ENCODE measurements around the gene TAAR1. TPM values are rescaled to one million over a fixed set of nuclear protein-coding genes. Genes with fewer than 3 reads are reported as not detected.

TAAR1 gene
- total and polyA plus RNA-seq, 2 donors (not counting 1 experiment from before 2014, with no cell fraction given): not detected

- TF ChIP-seq CTCF (IDR thresholded peaks at IDR 0.05) (no peak), EZH2 (IDR thresholded peaks at IDR 0.05; ENCODE audit: borderline replicate concordance, insufficient read depth, low read depth, low read length, poor library complexity, severe bottlenecking) (no peak)
- no peak overlapping the region for H3K27ac ChIP-seq (ENCODE audit: low read length in 2 of 2)
- no peak overlapping the region for H3K27ac Mint-ChIP-seq
- H3K79me2 ChIP-seq (ENCODE audit: control insufficient read depth, insufficient read depth, low read length): no peaks in the 10 kb centered on the region
- H3K4me3 ChIP-seq (ENCODE audit: control extremely low read depth in 1 of 5, extremely low read depth in 1 of 5, insufficient read depth in 1 of 5, low read depth in 2 of 5, low read length in 4 of 5): no peak overlapping the region
- CTCF ChIA-PET: no interaction called here
- H3K4me3 Mint-ChIP-seq: no peak overlapping the region
- no peaks in the 10 kb centered on the region for H4K20me1 ChIP-seq (ENCODE audit: control insufficient read depth, insufficient read depth, low read length, poor library complexity, severe bottlenecking)
- H3K9ac ChIP-seq (ENCODE audit: low read length): no peak overlapping the region
- DNase-seq (no peak), ATAC-seq (ENCODE audit: low read depth) (no peak)
- no peaks in the 10 kb centered on the region for H3K9me3 Mint-ChIP-seq (ENCODE audit: insufficient read depth)
- no peaks in the 10 kb centered on the region for H3K36me3 ChIP-seq (replicated peaks in 1 of 2; ENCODE audit: control extremely low read depth in 1 of 2, control insufficient read depth in 1 of 2, extremely low read depth in 1 of 2, insufficient read depth in 2 of 2, low read length in 1 of 2)
- no peaks in the 10 kb centered on the region for H3K4me1 ChIP-seq (ENCODE audit: control insufficient read depth in 2 of 2, insufficient read depth in 2 of 2, low read length in 2 of 2)
- intact Hi-C loops (cut with micrococcal nuclease): no loop called here
- no peaks in the 10 kb centered on the region for H3K27me3 ChIP-seq (replicated peaks in 1 of 4; ENCODE audit: control extremely low read depth in 1 of 4, control insufficient read depth in 3 of 4, insufficient read depth in 4 of 4, low read length in 3 of 4)
- H2AFZ ChIP-seq (ENCODE audit: insufficient read depth, low read depth, low read length, poor library complexity, severe bottlenecking): peak overlapping the region; percentile 24
- peaks cover 4% of the 10 kb centered on the region for H3K27me3 Mint-ChIP-seq
- H3K9me3 ChIP-seq (ENCODE audit: control extremely low read depth in 1 of 3, control insufficient read depth in 2 of 3, insufficient read depth in 1 of 3, low read length in 2 of 3): no peaks in the 10 kb centered on the region
- POLR2A ChIA-PET: no interaction called here
- H3K4me1 Mint-ChIP-seq: peaks cover 23% of the 10 kb centered on the region
- H3K4me2 ChIP-seq (replicated peaks; ENCODE audit: low read depth, low read length, poor library complexity, severe bottlenecking): no peak overlapping the region
- WGBS (ENCODE audit: insufficient coverage): no CpG with 5 or more reads among the region's 1 CpG
These were observed 42.3 kb downstream of the TAAR1 start for GRCh38 chr6:132616677-132617076.

- Histone ChIP-seq H3K4me3 (ENCODE audit: control extremely low read depth in 1 of 5, extremely low read depth in 1 of 5, insufficient read depth in 1 of 5, low read depth in 2 of 5, low read length in 4 of 5) (peak overlapping the region in 3 of 5 experiments; percentile 23 to 60 (median 55)), H2AFZ (ENCODE audit: insufficient read depth, low read depth, low read length, poor library complexity, severe bottlenecking) (peak overlapping the region; percentile 59), H3K36me3 (replicated peaks in 1 of 2; ENCODE audit: control extremely low read depth in 1 of 2, control insufficient read depth in 1 of 2, extremely low read depth in 1 of 2, insufficient read depth in 2 of 2, low read length in 1 of 2) (no peaks in the 10 kb centered on the region), H4K20me1 (ENCODE audit: control insufficient read depth, insufficient read depth, low read length, poor library complexity, severe bottlenecking) (no peaks in the 10 kb centered on the region), H3K27ac (ENCODE audit: low read length in 2 of 2) (no peak overlapping the region), H3K9ac (ENCODE audit: low read length) (peak overlapping the region; percentile 63), H3K27me3 (replicated peaks in 1 of 4; ENCODE audit: control extremely low read depth in 1 of 4, control insufficient read depth in 3 of 4, insufficient read depth in 4 of 4, low read length in 3 of 4) (no peaks in the 10 kb centered on the region), H3K4me2 (replicated peaks; ENCODE audit: low read depth, low read length, poor library complexity, severe bottlenecking) (peak overlapping the region; percentile 60), H3K79me2 (ENCODE audit: control insufficient read depth, insufficient read depth, low read length) (no peaks in the 10 kb centered on the region), H3K4me1 (ENCODE audit: control insufficient read depth in 2 of 2, insufficient read depth in 2 of 2, low read length in 2 of 2) (no peaks in the 10 kb centered on the region), H3K9me3 (ENCODE audit: control extremely low read depth in 1 of 3, control insufficient read depth in 2 of 3, insufficient read depth in 1 of 3, low read length in 2 of 3) (no peaks in the 10 kb centered on the region)
- CTCF ChIA-PET: no interaction called here
- ATAC-seq (ENCODE audit: low read depth) (peak; percentile 36), DNase-seq (peak; percentile 18)
- no peaks in the 10 kb centered on the region for H3K9me3 Mint-ChIP-seq (ENCODE audit: insufficient read depth)
- no peak for TF ChIP-seq CTCF (IDR thresholded peaks at IDR 0.05)
- no peak for TF ChIP-seq EZH2 (IDR thresholded peaks at IDR 0.05; ENCODE audit: borderline replicate concordance, insufficient read depth, low read depth, low read length, poor library complexity, severe bottlenecking)
- POLR2A ChIA-PET: no interaction called here
- peaks cover 23% of the 10 kb centered on the region for H3K4me1 Mint-ChIP-seq
- H3K4me3 Mint-ChIP-seq: peak overlapping the region; percentile 83
- H3K27ac Mint-ChIP-seq: peak overlapping the region; percentile 55
- 80% methylated on average over 1 of the region's 7 CpGs for WGBS (ENCODE audit: insufficient coverage)
- no peaks in the 10 kb centered on the region for H3K27me3 Mint-ChIP-seq
- intact Hi-C loops (cut with micrococcal nuclease): no loop called here
These were observed 44.4 kb downstream of the TAAR1 start for GRCh38 chr6:132614554-132614953.

Measured in B cell (primary cell).